GM12878 (cell line): Measurements from ENCODE around the gene DMKN. TPM values are rescaled to one million over a fixed set of nuclear protein-coding genes. Genes with fewer than 3 reads are reported as not detected.

Source experiments
- ATAC-seq: fragments of 200-7000 bp; cut with Tn5 transposase; 3 replicates; pipeline ENCODE4 v1.9.1; 2020; ENCODE audit warnings: mild to moderate bottlenecking, moderate library complexity
- BruUV-seq: library from RNA; stranded (reverse); fragments of 400-500 nt; replicated peaks from 2 replicates; lab custom pipeline; 2021; lab: Mats Ljungman, UMichigan
- CTCF ChIA-PET: fragments of 300-600 bp; sonication (Branson Sonifier 250); formaldehyde crosslinking; extraction: SDS; loops from one replicate; lab custom pipeline; 2021; ENCODE audit warnings: inconsistent platforms; lab: Yijun Ruan, JAX
- POLR2A ChIA-PET: fragments of 350-600 bp; formaldehyde crosslinking; extraction: SDS; loops from one replicate; lab custom pipeline; 2021; ENCODE audit warnings: inconsistent platforms; lab: Charles Lee
- RAD21 ChIA-PET: fragments of 300-600 bp; sonication (Branson Sonifier 250); formaldehyde crosslinking; loops from one replicate; lab custom pipeline; 2023; ENCODE audit warnings: antibody characterized with exemption; ENCODE audit not compliant: unreplicated experiment; lab: Charles Lee
- SMC1A ChIA-PET: fragments of 300-600 bp; sonication (Branson Sonifier 250); formaldehyde crosslinking; loops from one replicate; lab custom pipeline; 2023; ENCODE audit not compliant: unreplicated experiment, uncharacterized antibody; lab: Charles Lee
- DNase-seq: peaks from one replicate; pipeline ENCODE4 v3.0.0-alpha.2; 2011; ENCODE audit warnings: low read depth, low spot score
- FAIRE-seq: peaks from 3 replicates; lab custom pipeline; 2011; peaks lifted over from hg19 to GRCh38; lab: Jason Lieb, UNC
- H2AFZ ChIP-seq: 2 replicates; pipeline ENCODE4 v1.6.0; 2011; ENCODE audit warnings: low read depth, low read length, control low read depth; ENCODE audit not compliant: control insufficient read depth
- H3K27ac ChIP-seq: 2 replicates; pipeline ENCODE4 v1.5.1; 2011; ENCODE audit warnings: control low read depth; ENCODE audit not compliant: control insufficient read depth, insufficient read depth
- H3K27me3 ChIP-seq, 2 experiments: replicated peaks in 1 of 2; 2 replicates each; pipeline versions ENCODE4 v1.6.0 to v1.6.1; 2011; ENCODE audit warnings: low read length in 1 of 2; ENCODE audit not compliant: control insufficient read depth in 2 of 2, insufficient read depth in 2 of 2
- H3K36me3 ChIP-seq, 2 experiments: 2 replicates each; pipeline ENCODE4 v1.5.1; 2011; ENCODE audit warnings: low read length in 1 of 2; ENCODE audit not compliant: control insufficient read depth in 2 of 2, insufficient read depth in 2 of 2
- H3K4me1 ChIP-seq: 2 replicates; pipeline ENCODE4 v1.6.1; 2011; ENCODE audit warnings: mild to moderate bottlenecking, low read length, moderate library complexity, mixed read lengths; ENCODE audit not compliant: control insufficient read depth, insufficient read depth
- H3K4me2 ChIP-seq: 2 replicates; pipeline ENCODE4 v1.6.0; 2011; ENCODE audit warnings: control low read depth; ENCODE audit not compliant: control insufficient read depth, insufficient read depth
- H3K4me3 ChIP-seq: fragments of 200-600 bp; sonication (generic); 2 replicates; pipeline ENCODE4 v1.5.1; 2016
- H3K79me2 ChIP-seq: 2 replicates; pipeline ENCODE4 v1.6.0; 2011; ENCODE audit warnings: low read length; ENCODE audit not compliant: control insufficient read depth, insufficient read depth
- H3K9ac ChIP-seq: 2 replicates; pipeline ENCODE4 v1.8.0; 2011; ENCODE audit warnings: low read length, control low read depth, mixed read lengths; ENCODE audit not compliant: control insufficient read depth, insufficient read depth
- H3K9me3 ChIP-seq: replicated peaks from 3 replicates; pipeline ENCODE4 v1.5.1; 2011; ENCODE audit warnings: mild to moderate bottlenecking, low read length; ENCODE audit not compliant: control insufficient read depth, insufficient read depth
- H4K20me1 ChIP-seq: 2 replicates; pipeline ENCODE4 v1.6.0; 2011; ENCODE audit not compliant: control insufficient read depth, insufficient read depth
- ASH2L ChIP-seq: fragments of 300-600, 200-600 bp; sonication (generic); IDR thresholded peaks from 2 replicates; pipeline ENCODE4 v1.6.1; 2017; ENCODE audit warnings: low read depth, mild to moderate bottlenecking, borderline replicate concordance
- ATF7 ChIP-seq: fragments of 450-650 bp; IDR thresholded peaks from 2 replicates; pipeline ENCODE4 v1.6.1; 2016; ENCODE audit warnings: low read depth, mild to moderate bottlenecking
- CUX1 ChIP-seq: IDR thresholded peaks from 2 replicates; pipeline ENCODE4 v1.6.1; 2012; ENCODE audit warnings: improper control_type of control experiment, low read depth, low read length; ENCODE audit not compliant: insufficient replicate concordance
- HDGF ChIP-seq: fragments of 450-650 bp; IDR thresholded peaks from 2 replicates; pipeline ENCODE4 v1.6.1; 2016; ENCODE audit warnings: antibody characterized with exemption
- IKZF2 ChIP-seq, 2 experiments: fragments of 450-650 bp; IDR thresholded peaks; 2 replicates each; pipeline ENCODE4 v1.6.1; 2017; ENCODE audit warnings: mild to moderate bottlenecking in 2 of 2, moderate library complexity in 2 of 2
- MXI1 ChIP-seq: fragments of 150-350 bp; IDR thresholded peaks from 2 replicates; pipeline ENCODE4 v1.6.1; 2011; ENCODE audit warnings: low read depth, mild to moderate bottlenecking, inconsistent platforms, low read length, improper control_type of control experiment
- NFXL1 ChIP-seq: fragments of 450-650 bp; IDR thresholded peaks from 2 replicates; pipeline ENCODE4 v1.6.1; 2017; ENCODE audit warnings: antibody characterized with exemption, mild to moderate bottlenecking, borderline replicate concordance
- NFYA ChIP-seq: IDR thresholded peaks from 2 replicates; pipeline ENCODE4 v1.6.1; 2011; ENCODE audit warnings: low read depth, mild to moderate bottlenecking, low read length, improper control_type of control experiment, borderline replicate concordance
- PAX8 ChIP-seq: fragments of 450-650 bp; IDR thresholded peaks from 2 replicates; pipeline ENCODE4 v1.6.1; 2017; ENCODE audit warnings: mild to moderate bottlenecking, moderate library complexity
- PML ChIP-seq: IDR thresholded peaks from 2 replicates; pipeline ENCODE4 v1.6.1; 2012; ENCODE audit warnings: low read length, inconsistent platforms
- POU2F2 ChIP-seq: IDR thresholded peaks from 3 replicates; pipeline ENCODE4 v1.6.1; 2011; ENCODE audit warnings: low read depth, mild to moderate bottlenecking, low read length, borderline replicate concordance
- SMAD5 ChIP-seq: IDR thresholded peaks from 2 replicates; pipeline ENCODE4 v1.6.1; 2016; ENCODE audit warnings: antibody characterized with exemption, low read depth
- TCF3 ChIP-seq: IDR thresholded peaks from 2 replicates; pipeline ENCODE4 v1.6.1; 2012; ENCODE audit warnings: low read depth, mild to moderate bottlenecking, low read length, borderline replicate concordance; ENCODE audit not compliant: insufficient read depth
- WGBS: methylation state at CpG from one replicate; pipeline ENCODE4 v1.1.6; 2016; ENCODE audit warnings: low lambda C conversion rate; ENCODE audit not compliant: insufficient replicate concordance, insufficient coverage; ENCODE audit errors: missing lambda C conversion rate; 5-methylcytosine and 5-hydroxymethylcytosine counted together
- in situ Hi-C: fragments of 300-500 bp; cut with MboI; formaldehyde crosslinking; loops from 9 replicates; pipeline ENCODE4 v1.14.3; 2018; ENCODE audit warnings: mixed read lengths
- intact Hi-C: fragments of 100-400 bp; cut with micrococcal nuclease; formaldehyde crosslinking; loops from one replicate; pipeline ENCODE4 v1.14.2; 2022; ENCODE audit not compliant: unreplicated experiment
- polyA plus RNA-seq, 11 experiments: library from polyadenylated mRNA; depleted of rRNA in 4 of 11; unstranded in 6 of 11; stranded (reverse) in 5 of 11; fragments of >200 nt; fragmentation: Nextera tagmentation in 4 of 11; fragmentation: Illumina TruSeq in 1 of 11; extraction: Ambion mirVana in 4 of 11; extraction: Trizol in 1 of 11; gene quantifications; 1 replicate in 1 of 11; 2 replicates in 10 of 11; pipeline versions ENCODE4 v1.2.1 to v1.2.3, GENCODE V29; 2011 to 2016; ENCODE audit warnings: inconsistent platforms in 2 of 11, missing spikeins in 2 of 11, low read depth in 1 of 11
- total RNA-seq, 4 experiments: library from RNA; depleted of rRNA in 3 of 4; stranded (reverse); fragments of >200 nt in 3 of 4; fragmentation: Illumina TruSeq in 1 of 4; extraction: Trizol in 1 of 4; gene quantifications; 2 replicates each; pipeline versions ENCODE4 v1.2.1 to v1.2.3, GENCODE V29; 2013 to 2021
- TF ChIP-seq, protein P1 (sequence below): fragments of 450-650 bp; IDR thresholded peaks from 2 replicates; pipeline ENCODE4 v1.6.1; 2018; ENCODE audit warnings: mild to moderate bottlenecking, low read depth, moderate library complexity; ENCODE audit not compliant: partially characterized antibody
- TF ChIP-seq, protein P2 (sequence below): IDR thresholded peaks from 2 replicates; pipeline ENCODE4 v1.6.1; 2011; ENCODE audit warnings: low read depth, mild to moderate bottlenecking, low read length, moderate library complexity, borderline replicate concordance; ENCODE audit errors: extremely low read depth

DMKN gene
- total and polyA plus RNA-seq, 10 of the 15 experiments (the other 5 are each of a cell fraction or from before 2014, with no cell fraction given) = 36.4 to 114 (median 58.6) TPM

GRCh38 chr19:35542209-35542608, 28.8 kb upstream of the DMKN start (continued):
- TF ChIP-seq TCF3 (no peak), MXI1 (no peak), POU2F2 (no peak), PAX8 (no peak)

GRCh38 chr19:35540356-35540927, 27.0 kb upstream of the DMKN start:
- no peak overlapping the region for H2AFZ ChIP-seq
- H3K27me3 ChIP-seq = no peaks in the 10 kb centered on the region
- BruUV-seq = no TSS peak
- SMC1A ChIA-PET = interaction anchor here (1.4 kb wide), 1 partner anchor 30 kb away, joined by 9 read pairs; no protein-coding TSS in a partner anchor
- H3K36me3 ChIP-seq = peaks cover 0 to 2% of the 10 kb centered on the region in 2 experiments; a peak in 2 of 4 replicates
- intact Hi-C loops (no loop called here), in situ Hi-C loops (no loop called here)
- CTCF ChIA-PET = interaction anchor here (1.2 kb wide), 2 partner anchors 9 to 30 kb away, joined by 3 to 4 read pairs; no protein-coding TSS in a partner anchor
- no peak for FAIRE-seq
- H3K4me2 ChIP-seq = no peak overlapping the region
- RAD21 ChIA-PET = interaction anchor here (1.4 kb wide), 1 partner anchor 30 kb away, joined by 4 read pairs; no protein-coding TSS in a partner anchor
- WGBS = 10% methylated on average over 6 of the region's 7 CpGs
- H3K9me3 ChIP-seq = no peaks in the 10 kb centered on the region
- ATAC-seq = no peak
- peaks cover 21% of the 10 kb centered on the region for H3K4me1 ChIP-seq
- H4K20me1 ChIP-seq = no peaks in the 10 kb centered on the region
- peaks cover 12% of the 10 kb centered on the region for H3K79me2 ChIP-seq
- H3K27ac ChIP-seq = no peak overlapping the region
- DNase-seq = no peak
- H3K9ac ChIP-seq = no peak overlapping the region
- POLR2A ChIA-PET = interaction anchor here (1.7 kb wide), 1 partner anchor 30 kb away, joined by 6 read pairs; no protein-coding TSS in a partner anchor
- H3K4me3 ChIP-seq = no peak overlapping the region
- no peak for TF ChIP-seq ASH2L
- no peak for TF ChIP-seq IKZF2 (IDR thresholded peaks at IDR 0.05)
- no peak for TF ChIP-seq NFYA
- no peak for TF ChIP-seq ATF7
- TF ChIP-seq CUX1 = no peak
- no peak for TF ChIP-seq HDGF
- TF ChIP-seq NFXL1 = no peak
- TF ChIP-seq, protein P1, sequence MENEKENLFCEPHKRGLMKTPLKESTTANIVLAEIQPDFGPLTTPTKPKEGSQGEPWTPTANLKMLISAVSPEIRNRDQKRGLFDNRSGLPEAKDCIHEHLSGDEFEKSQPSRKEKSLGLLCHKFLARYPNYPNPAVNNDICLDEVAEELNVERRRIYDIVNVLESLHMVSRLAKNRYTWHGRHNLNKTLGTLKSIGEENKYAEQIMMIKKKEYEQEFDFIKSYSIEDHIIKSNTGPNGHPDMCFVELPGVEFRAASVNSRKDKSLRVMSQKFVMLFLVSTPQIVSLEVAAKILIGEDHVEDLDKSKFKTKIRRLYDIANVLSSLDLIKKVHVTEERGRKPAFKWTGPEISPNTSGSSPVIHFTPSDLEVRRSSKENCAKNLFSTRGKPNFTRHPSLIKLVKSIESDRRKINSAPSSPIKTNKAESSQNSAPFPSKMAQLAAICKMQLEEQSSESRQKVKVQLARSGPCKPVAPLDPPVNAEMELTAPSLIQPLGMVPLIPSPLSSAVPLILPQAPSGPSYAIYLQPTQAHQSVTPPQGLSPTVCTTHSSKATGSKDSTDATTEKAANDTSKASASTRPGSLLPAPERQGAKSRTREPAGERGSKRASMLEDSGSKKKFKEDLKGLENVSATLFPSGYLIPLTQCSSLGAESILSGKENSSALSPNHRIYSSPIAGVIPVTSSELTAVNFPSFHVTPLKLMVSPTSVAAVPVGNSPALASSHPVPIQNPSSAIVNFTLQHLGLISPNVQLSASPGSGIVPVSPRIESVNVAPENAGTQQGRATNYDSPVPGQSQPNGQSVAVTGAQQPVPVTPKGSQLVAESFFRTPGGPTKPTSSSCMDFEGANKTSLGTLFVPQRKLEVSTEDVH = no peak
- TF ChIP-seq, protein P2, sequence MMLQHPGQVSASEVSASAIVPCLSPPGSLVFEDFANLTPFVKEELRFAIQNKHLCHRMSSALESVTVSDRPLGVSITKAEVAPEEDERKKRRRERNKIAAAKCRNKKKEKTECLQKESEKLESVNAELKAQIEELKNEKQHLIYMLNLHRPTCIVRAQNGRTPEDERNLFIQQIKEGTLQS = no peak
- no peak for TF ChIP-seq PML
- no peak for TF ChIP-seq SMAD5
